ENCODE measurements around the gene C11orf65.

Gene C11orf65

DNA sequence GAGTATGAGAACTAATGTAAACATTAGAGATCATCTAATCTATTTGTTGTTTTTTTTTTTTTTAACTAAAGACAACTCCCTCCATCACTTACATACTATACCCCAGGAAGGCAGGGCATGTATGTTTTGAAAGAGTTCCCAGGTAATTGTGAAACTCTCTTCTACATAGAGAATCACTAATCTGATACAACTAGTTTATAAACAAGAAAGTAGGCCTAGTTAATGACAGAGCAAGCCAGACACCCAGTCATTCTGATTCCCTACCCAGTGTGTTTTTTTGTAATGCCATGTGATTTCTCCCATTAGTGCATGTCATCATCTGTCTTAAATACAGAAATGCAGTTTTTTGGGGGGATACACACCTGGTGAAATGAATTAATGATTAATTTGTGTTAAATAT, 120.9 kb downstream of the C11orf65 start:
- TF ChIP-seq SIN3A (IDR thresholded peaks at IDR 0.05; ENCODE audit: borderline replicate concordance, insufficient read depth, low read length), result no peak
- no peak for TF ChIP-seq TAF1 (IDR thresholded peaks at IDR 0.05; ENCODE audit: borderline replicate concordance, insufficient read depth, low read length)
- no peak for TF ChIP-seq POLR2AphosphoS5 (IDR thresholded peaks at IDR 0.05; ENCODE audit: low read depth, low read length)
- TF ChIP-seq, protein P1, sequence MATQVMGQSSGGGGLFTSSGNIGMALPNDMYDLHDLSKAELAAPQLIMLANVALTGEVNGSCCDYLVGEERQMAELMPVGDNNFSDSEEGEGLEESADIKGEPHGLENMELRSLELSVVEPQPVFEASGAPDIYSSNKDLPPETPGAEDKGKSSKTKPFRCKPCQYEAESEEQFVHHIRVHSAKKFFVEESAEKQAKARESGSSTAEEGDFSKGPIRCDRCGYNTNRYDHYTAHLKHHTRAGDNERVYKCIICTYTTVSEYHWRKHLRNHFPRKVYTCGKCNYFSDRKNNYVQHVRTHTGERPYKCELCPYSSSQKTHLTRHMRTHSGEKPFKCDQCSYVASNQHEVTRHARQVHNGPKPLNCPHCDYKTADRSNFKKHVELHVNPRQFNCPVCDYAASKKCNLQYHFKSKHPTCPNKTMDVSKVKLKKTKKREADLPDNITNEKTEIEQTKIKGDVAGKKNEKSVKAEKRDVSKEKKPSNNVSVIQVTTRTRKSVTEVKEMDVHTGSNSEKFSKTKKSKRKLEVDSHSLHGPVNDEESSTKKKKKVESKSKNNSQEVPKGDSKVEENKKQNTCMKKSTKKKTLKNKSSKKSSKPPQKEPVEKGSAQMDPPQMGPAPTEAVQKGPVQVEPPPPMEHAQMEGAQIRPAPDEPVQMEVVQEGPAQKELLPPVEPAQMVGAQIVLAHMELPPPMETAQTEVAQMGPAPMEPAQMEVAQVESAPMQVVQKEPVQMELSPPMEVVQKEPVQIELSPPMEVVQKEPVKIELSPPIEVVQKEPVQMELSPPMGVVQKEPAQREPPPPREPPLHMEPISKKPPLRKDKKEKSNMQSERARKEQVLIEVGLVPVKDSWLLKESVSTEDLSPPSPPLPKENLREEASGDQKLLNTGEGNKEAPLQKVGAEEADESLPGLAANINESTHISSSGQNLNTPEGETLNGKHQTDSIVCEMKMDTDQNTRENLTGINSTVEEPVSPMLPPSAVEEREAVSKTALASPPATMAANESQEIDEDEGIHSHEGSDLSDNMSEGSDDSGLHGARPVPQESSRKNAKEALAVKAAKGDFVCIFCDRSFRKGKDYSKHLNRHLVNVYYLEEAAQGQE (IDR thresholded peaks at IDR 0.05; ENCODE audit: insufficient read depth in 1 of 2, low read depth in 2 of 2, low read length in 2 of 2), result no peak
- no peak for TF ChIP-seq FOXP2 (optimal IDR thresholded peaks at IDR 0.05; ENCODE audit: borderline replicate concordance, extremely low read depth, extremely low read length, insufficient read depth)

DNA sequence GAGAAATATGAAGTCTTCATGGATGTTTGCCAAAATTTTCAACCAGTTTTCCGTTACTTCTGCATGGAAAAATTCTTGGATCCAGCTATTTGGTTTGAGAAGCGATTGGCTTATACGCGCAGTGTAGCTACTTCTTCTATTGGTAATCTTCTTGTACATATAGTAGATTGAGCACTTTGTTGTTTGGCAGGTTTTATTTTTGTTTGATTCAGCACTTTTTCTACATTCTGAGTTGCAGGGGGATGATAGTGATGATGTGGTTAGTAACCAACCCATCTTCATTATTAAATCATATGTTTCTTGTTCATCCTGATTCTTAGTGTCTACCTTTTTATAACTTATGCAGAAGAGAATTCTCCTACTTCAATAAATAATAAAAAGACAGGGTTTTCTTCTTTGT, 121.6 kb downstream of the C11orf65 start:
- TF ChIP-seq, protein P1 (IDR thresholded peaks at IDR 0.05; ENCODE audit: insufficient read depth in 1 of 2, low read depth in 2 of 2, low read length in 2 of 2), result no peak
- TF ChIP-seq TAF1 (IDR thresholded peaks at IDR 0.05; ENCODE audit: borderline replicate concordance, insufficient read depth, low read length), result no peak
- TF ChIP-seq POLR2AphosphoS5 (IDR thresholded peaks at IDR 0.05; ENCODE audit: low read depth, low read length), result no peak
- no peak for TF ChIP-seq FOXP2 (optimal IDR thresholded peaks at IDR 0.05; ENCODE audit: borderline replicate concordance, extremely low read depth, extremely low read length, insufficient read depth)
- no peak for TF ChIP-seq SIN3A (IDR thresholded peaks at IDR 0.05; ENCODE audit: borderline replicate concordance, insufficient read depth, low read length)

DNA sequence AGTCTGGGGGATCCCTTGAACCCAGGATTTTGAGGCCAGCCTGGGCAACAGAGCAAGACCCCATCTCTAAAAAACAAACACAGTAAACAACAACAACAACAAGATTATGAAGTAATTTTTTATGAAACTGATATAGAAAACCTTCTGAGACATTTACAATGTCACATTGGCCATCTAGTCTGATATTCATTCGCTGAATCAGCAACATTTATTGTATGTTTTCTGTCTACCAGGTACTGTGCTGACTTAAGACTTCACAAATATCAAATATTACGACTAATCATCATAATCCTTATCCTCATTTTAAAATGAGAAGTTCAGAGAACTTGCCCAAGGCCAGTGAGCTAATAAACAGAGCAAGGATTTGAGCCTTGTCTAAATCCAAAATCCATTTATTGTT, 123.6 kb downstream of the C11orf65 start:
- TF ChIP-seq FOXP2 (optimal IDR thresholded peaks at IDR 0.05; ENCODE audit: borderline replicate concordance, extremely low read depth, extremely low read length, insufficient read depth), result no peak

DNA sequence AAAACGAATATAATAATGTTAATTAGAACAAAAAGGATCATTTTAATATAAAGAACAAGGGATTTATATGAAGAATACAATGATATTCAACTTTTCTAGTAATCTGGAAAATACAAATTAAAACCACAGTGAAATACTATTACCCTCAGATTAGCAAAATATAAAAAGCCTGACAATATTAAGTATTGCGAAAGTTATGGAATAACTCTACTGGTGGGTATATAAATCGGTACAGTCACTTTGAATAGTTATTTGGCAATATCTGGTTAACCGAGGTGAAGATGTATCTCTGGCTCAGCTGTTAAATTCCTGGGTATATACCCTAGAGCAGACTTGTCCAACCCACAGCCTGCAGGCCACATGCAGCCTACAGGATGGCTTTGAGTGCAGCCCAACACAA, 125.7 kb downstream of the C11orf65 start:
- TF ChIP-seq POLR2AphosphoS5 (IDR thresholded peaks at IDR 0.05; ENCODE audit: low read depth, low read length), result no peak

DNA sequence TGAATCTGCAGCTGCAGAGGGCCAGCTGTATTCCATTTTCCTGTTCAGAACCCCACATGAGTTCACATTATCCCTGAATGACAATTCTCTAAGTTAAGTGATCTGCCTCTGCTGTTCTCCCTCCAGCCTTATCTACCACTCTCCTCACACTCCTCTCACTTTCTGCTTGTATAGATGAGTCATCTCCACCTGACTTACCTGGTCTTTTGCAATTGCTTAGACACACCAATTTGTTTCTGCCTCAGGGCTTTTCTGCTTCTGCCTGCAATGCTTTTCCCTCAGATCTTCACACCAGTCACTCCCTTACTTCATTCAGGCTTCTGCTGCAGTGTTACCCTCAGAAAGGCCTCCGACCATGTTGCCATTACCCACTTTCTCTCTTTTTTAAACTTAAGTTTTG, 126.4 kb downstream of the C11orf65 start:
- TF ChIP-seq TAF1 (IDR thresholded peaks at IDR 0.05; ENCODE audit: borderline replicate concordance, insufficient read depth, low read length), result no peak
- no peak for TF ChIP-seq FOXP2 (optimal IDR thresholded peaks at IDR 0.05; ENCODE audit: borderline replicate concordance, extremely low read depth, extremely low read length, insufficient read depth)
- TF ChIP-seq, protein P1 (IDR thresholded peaks at IDR 0.05; ENCODE audit: insufficient read depth in 1 of 2, low read depth in 2 of 2, low read length in 2 of 2), result no peak
- no peak for TF ChIP-seq SIN3A (IDR thresholded peaks at IDR 0.05; ENCODE audit: borderline replicate concordance, insufficient read depth, low read length)
- TF ChIP-seq POLR2AphosphoS5 (IDR thresholded peaks at IDR 0.05; ENCODE audit: low read depth, low read length), result no peak

DNA sequence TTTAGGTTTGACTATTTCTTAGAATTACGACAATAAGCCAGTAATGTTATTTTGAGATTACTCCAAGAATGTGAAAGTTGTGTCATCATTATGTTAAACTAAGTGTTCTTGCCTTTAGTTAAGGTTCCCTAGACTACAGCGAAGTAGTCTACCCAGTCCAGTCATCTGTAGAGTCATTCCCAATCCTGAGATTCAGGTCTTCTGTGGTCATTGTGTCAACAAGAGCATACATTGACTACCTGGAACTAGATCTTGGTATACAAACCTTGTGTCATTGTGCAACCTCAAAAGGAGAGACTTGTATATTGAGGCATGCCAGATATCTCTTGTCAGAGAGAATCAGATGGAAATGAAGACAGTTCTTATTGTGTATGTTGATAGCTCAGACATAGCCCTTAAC, 128.6 kb downstream of the C11orf65 start:
- no peak for TF ChIP-seq SIN3A (IDR thresholded peaks at IDR 0.05; ENCODE audit: borderline replicate concordance, insufficient read depth, low read length)
- TF ChIP-seq, protein P1 (IDR thresholded peaks at IDR 0.05; ENCODE audit: insufficient read depth in 1 of 2, low read depth in 2 of 2, low read length in 2 of 2), result no peak
- TF ChIP-seq TAF1 (IDR thresholded peaks at IDR 0.05; ENCODE audit: borderline replicate concordance, insufficient read depth, low read length), result no peak
- no peak for TF ChIP-seq FOXP2 (optimal IDR thresholded peaks at IDR 0.05; ENCODE audit: borderline replicate concordance, extremely low read depth, extremely low read length, insufficient read depth)
- TF ChIP-seq POLR2AphosphoS5 (IDR thresholded peaks at IDR 0.05; ENCODE audit: low read depth, low read length), result no peak

All from PFSK-1 (cell line).